H1 (cell line): ENCODE measurements around the gene CKLF. TPM values are rescaled to one million over a fixed set of nuclear protein-coding genes. Genes with fewer than 3 reads are reported as not detected.

Experiments used
- CTCF ChIA-PET: fragments of 300-600 bp; sonication (Branson Sonifier 250); formaldehyde crosslinking; loops from one replicate; lab custom pipeline; 2021; ENCODE audit not compliant: partially characterized antibody; lab: Charles Lee
- POLR2A ChIA-PET: fragments of 300-600 bp; sonication (Branson Sonifier 250); formaldehyde crosslinking; loops from one replicate; lab custom pipeline; 2021; ENCODE audit warnings: inconsistent platforms; ENCODE audit not compliant: partially characterized antibody; lab: Charles Lee
- DNase-seq, 2 experiments: peaks; one replicate each; pipeline versions ENCODE4 v3.0.0 to v3.0.0-alpha.2; 2010 to 2022; ENCODE audit warnings: low spot score in 2 of 2, low read depth in 1 of 2, mixed read lengths in 1 of 2
- FAIRE-seq: peaks from 2 replicates; lab custom pipeline; 2011; peaks lifted over from hg19 to GRCh38; lab: Jason Lieb, UNC
- H2AFZ ChIP-seq: 2 replicates; pipeline ENCODE4 v1.8.1; 2012; ENCODE audit warnings: low read length, inconsistent platforms
- H2AK5ac ChIP-seq: 2 replicates; pipeline ENCODE4 v1.6.1; 2013; ENCODE audit warnings: low read depth, low read length
- H2BK120ac ChIP-seq: replicated peaks from 2 replicates; pipeline ENCODE3; 2013; ENCODE audit warnings: low read depth, low read length, inconsistent platforms
- H2BK12ac ChIP-seq: 2 replicates; pipeline ENCODE4 v1.6.1; 2013; ENCODE audit warnings: low read depth, low read length
- H2BK15ac ChIP-seq: 2 replicates; pipeline ENCODE4 v1.6.1; 2013; ENCODE audit warnings: low read length
- H2BK20ac ChIP-seq: 2 replicates; pipeline ENCODE4 v1.6.1; 2013; ENCODE audit warnings: low read length
- H2BK5ac ChIP-seq: 2 replicates; pipeline ENCODE4 v1.6.1; 2013; ENCODE audit warnings: low read depth, low read length
- H3K14ac ChIP-seq: 2 replicates; pipeline ENCODE4 v1.6.1; 2013; ENCODE audit warnings: inconsistent platforms; ENCODE audit not compliant: insufficient read length
- H3K18ac ChIP-seq: 2 replicates; pipeline ENCODE4 v1.6.1; 2013; ENCODE audit warnings: low read length; ENCODE audit errors: extremely low read depth
- H3K23ac ChIP-seq: 2 replicates; pipeline ENCODE4 v1.6.1; 2013; ENCODE audit warnings: inconsistent platforms; ENCODE audit not compliant: insufficient read length
- H3K23me2 ChIP-seq: 2 replicates; pipeline ENCODE4 v1.6.1; 2013; ENCODE audit warnings: low read depth, low read length
- H3K27ac ChIP-seq: 2 replicates; pipeline ENCODE4 v1.6.1; 2011; ENCODE audit warnings: low read depth, low read length, inconsistent platforms
- H3K27me3 ChIP-seq, 4 experiments: replicated peaks in 1 of 4; 1 replicate in 1 of 4; 2 replicates in 3 of 4; pipeline versions ENCODE4 v1.6.1 to v1.8.1; 2011 to 2013; ENCODE audit warnings: low read length in 3 of 4, mild to moderate bottlenecking in 3 of 4, inconsistent platforms in 2 of 4, mixed read lengths in 2 of 4, moderate library complexity in 1 of 4; ENCODE audit not compliant: control insufficient read depth in 3 of 4, insufficient read depth in 3 of 4; ENCODE audit errors: extremely low read depth in 1 of 4
- H3K36me3 ChIP-seq, 4 experiments: 2 replicates each; pipeline versions ENCODE4 v1.6.1 to v1.8.1; 2011 to 2013; ENCODE audit warnings: mild to moderate bottlenecking in 4 of 4, low read length in 3 of 4, moderate library complexity in 2 of 4, control low read depth in 1 of 4, inconsistent platforms in 1 of 4; ENCODE audit not compliant: insufficient read depth in 4 of 4, control insufficient read depth in 2 of 4
- H3K4ac ChIP-seq: replicated peaks from 2 replicates; pipeline ENCODE3; 2013; ENCODE audit warnings: low read length, low read depth, mixed read lengths, inconsistent platforms; ENCODE audit not compliant: insufficient read length
- H3K4me1 ChIP-seq, 4 experiments: replicated peaks in 1 of 4; 1 replicate in 1 of 4; 2 replicates in 3 of 4; pipeline versions ENCODE4 v1.6.1 to v1.8.1; 2011 to 2013; ENCODE audit warnings: low read length in 3 of 4, inconsistent platforms in 2 of 4, mixed read lengths in 1 of 4; ENCODE audit not compliant: insufficient read depth in 4 of 4, control insufficient read depth in 3 of 4
- H3K4me2 ChIP-seq, 2 experiments: 2 replicates each; pipeline versions ENCODE4 v1.6.1 to v1.8.1; 2011 to 2013; ENCODE audit warnings: low read depth in 2 of 2, low read length in 2 of 2, control low read depth in 1 of 2, inconsistent platforms in 1 of 2, mild to moderate bottlenecking in 1 of 2; ENCODE audit not compliant: insufficient read depth in 1 of 2
- H3K4me3 ChIP-seq, 4 experiments: fragments of 200-600, 300-600 bp in 1 of 4; sonication (generic), shearing (Covaris generic), sonication (Bioruptor Twin) in 1 of 4; 2 replicates each; pipeline versions ENCODE4 v1.5.1 to v1.8.1; 2011 to 2016; ENCODE audit warnings: low read length in 4 of 4, low read depth in 3 of 4, control low read depth in 2 of 4, inconsistent platforms in 2 of 4, mild to moderate bottlenecking in 2 of 4, mixed read lengths in 1 of 4, moderate library complexity in 1 of 4; ENCODE audit not compliant: insufficient read depth in 2 of 4; ENCODE audit errors: extremely low read depth in 1 of 4
- H3K56ac ChIP-seq: replicated peaks from 2 replicates; pipeline ENCODE3; 2013; ENCODE audit warnings: low read depth, mild to moderate bottlenecking, mixed read lengths, low read length, inconsistent platforms; ENCODE audit not compliant: insufficient read length
- H3K79me1 ChIP-seq: 2 replicates; pipeline ENCODE4 v1.6.1; 2013; ENCODE audit warnings: low read depth, low read length, control low read depth
- H3K79me2 ChIP-seq, 2 experiments: 2 replicates each; pipeline versions ENCODE4 v1.6.1 to v1.8.1; 2012 to 2013; ENCODE audit warnings: low read length in 2 of 2, mild to moderate bottlenecking in 2 of 2, inconsistent platforms in 1 of 2; ENCODE audit not compliant: insufficient read depth in 2 of 2, control insufficient read depth in 1 of 2
- H3K9ac ChIP-seq, 4 experiments: replicated peaks in 1 of 4; 1 replicate in 1 of 4; 2 replicates in 3 of 4; pipeline versions ENCODE4 v1.6.1 to v1.8.1; 2011 to 2013; ENCODE audit warnings: low read depth in 3 of 4, low read length in 3 of 4, control low read depth in 2 of 4, mild to moderate bottlenecking in 2 of 4, moderate library complexity in 2 of 4, inconsistent platforms in 1 of 4; ENCODE audit errors: extremely low read depth in 1 of 4
- H3K9me3 ChIP-seq, 2 experiments: 2 replicates each; pipeline versions ENCODE4 v1.6.1 to v1.8.1; 2012 to 2013; ENCODE audit warnings: mild to moderate bottlenecking in 2 of 2, moderate library complexity in 2 of 2, control low read depth in 1 of 2, inconsistent platforms in 1 of 2, low read depth in 1 of 2, low read length in 1 of 2, mixed read lengths in 1 of 2; ENCODE audit not compliant: insufficient read depth in 2 of 2
- H4K20me1 ChIP-seq, 2 experiments: replicated peaks in 1 of 2; 2 replicates each; pipeline versions ENCODE3 to v1.8.1; 2011 to 2013; ENCODE audit warnings: inconsistent platforms in 2 of 2, low read length in 2 of 2, mild to moderate bottlenecking in 1 of 2; ENCODE audit not compliant: insufficient read depth in 2 of 2, control insufficient read depth in 1 of 2
- H4K5ac ChIP-seq: 2 replicates; pipeline ENCODE4 v1.6.1; 2013; ENCODE audit warnings: low read length, low read depth, mixed read lengths, inconsistent platforms; ENCODE audit not compliant: insufficient read length
- H4K8ac ChIP-seq: 2 replicates; pipeline ENCODE4 v1.8.0; 2013; ENCODE audit warnings: mild to moderate bottlenecking, moderate library complexity, low read length, inconsistent platforms; ENCODE audit not compliant: insufficient read depth; ENCODE audit errors: extremely low read depth
- H4K91ac ChIP-seq: replicated peaks from 2 replicates; pipeline ENCODE3; 2013; ENCODE audit warnings: low read length, mixed read lengths, inconsistent platforms; ENCODE audit not compliant: insufficient read length
- CBX5 ChIP-seq: fragments of 300-800, 300-1000 bp; sonication (generic); IDR thresholded peaks from 2 replicates; pipeline ENCODE4 v1.7.1; 2016; ENCODE audit warnings: antibody characterized with exemption, low read length, low read depth
- CEBPB ChIP-seq: IDR thresholded peaks from 2 replicates; pipeline ENCODE4 v1.6.1; 2012; ENCODE audit warnings: low read depth, low read length
- KDM5A ChIP-seq: fragments of 200-600 bp; IDR thresholded peaks from 2 replicates; pipeline ENCODE4 v1.7.1; 2012; ENCODE audit warnings: mild to moderate bottlenecking, low read length, inconsistent platforms, mixed read lengths
- NRF1 ChIP-seq: IDR thresholded peaks from 2 replicates; pipeline ENCODE4 v1.6.1; 2011; ENCODE audit warnings: mild to moderate bottlenecking, low read depth, low read length, improper control_type of control experiment
- RAD21 ChIP-seq, 2 experiments: IDR thresholded peaks in 1 of 2; conservative IDR thresholded peaks in 1 of 2; 2 replicates each; pipeline ENCODE4 v1.6.1; 2011; ENCODE audit warnings: low read depth in 2 of 2, low read length in 2 of 2, improper control_type of control experiment in 1 of 2, inconsistent platforms in 1 of 2, mild to moderate bottlenecking in 1 of 2, moderate library complexity in 1 of 2
- RFX5 ChIP-seq: IDR thresholded peaks from 2 replicates; pipeline ENCODE4 v1.6.1; 2011; ENCODE audit warnings: low read depth, low read length, improper control_type of control experiment, borderline replicate concordance
- SIRT6 ChIP-seq: IDR thresholded peaks from one replicate; pipeline ENCODE4 v1.7.1; 2012; ENCODE audit warnings: low read length, inconsistent platforms
- TEAD4 ChIP-seq: IDR thresholded peaks from 2 replicates; pipeline ENCODE4 v1.6.1; 2012; ENCODE audit warnings: low read depth, low read length, inconsistent platforms, mixed read lengths
- ZNF274 ChIP-seq: IDR thresholded peaks from 2 replicates; pipeline ENCODE4 v1.7.0; 2012; ENCODE audit warnings: low read length, borderline replicate concordance; ENCODE audit errors: extremely low read depth
- WGBS, 2 experiments: shearing (Covaris generic) in 1 of 2; methylation state at CpG; one replicate each; pipeline versions ENCODE4 v1.1.6 to v1.1.7; 2013 to 2015; ENCODE audit warnings: low lambda C conversion rate in 2 of 2, mixed read lengths in 2 of 2, inconsistent platforms in 1 of 2, low coverage in 1 of 2, missing lambda C conversion rate in 1 of 2; ENCODE audit not compliant: insufficient replicate concordance in 2 of 2, insufficient coverage in 1 of 2, insufficient read length in 1 of 2; ENCODE audit errors: extremely low coverage in 1 of 2, missing lambda C conversion rate in 1 of 2; 5-methylcytosine and 5-hydroxymethylcytosine counted together
- polyA plus RNA-seq, 7 experiments: library from polyadenylated mRNA; depleted of rRNA in 3 of 7; stranded (reverse) in 5 of 7; unstranded in 2 of 7; fragments of >200 nt in 5 of 7; fragments of 200-250 nt in 2 of 7; gene quantifications; 1 replicate in 5 of 7; 2 replicates in 1 of 7; 4 replicates in 1 of 7; pipeline versions ENCODE4 v1.2.1 to v1.2.3, GENCODE V29; 2011 to 2013; ENCODE audit warnings: missing spikeins in 2 of 7, mixed read lengths in 2 of 7
- total RNA-seq: library from RNA; stranded (reverse); fragmentation: NEBNext Ultra II Directional; extraction: Animal tissue kit (Norgen Biotek cat#: 25700); gene quantifications from 2 replicates; pipeline ENCODE4 v1.2.1, GENCODE V29; 2021
- TF ChIP-seq, protein P1 (sequence below): IDR thresholded peaks from 2 replicates; pipeline ENCODE4 v1.6.1; 2012; ENCODE audit warnings: low read length, inconsistent platforms

Gene CKLF
- total and polyA plus RNA-seq, 2 of the 8 experiments (the other 6 are each of a cell fraction or from before 2014, with no cell fraction given): 21.1 to 63.5 TPM

DNA sequence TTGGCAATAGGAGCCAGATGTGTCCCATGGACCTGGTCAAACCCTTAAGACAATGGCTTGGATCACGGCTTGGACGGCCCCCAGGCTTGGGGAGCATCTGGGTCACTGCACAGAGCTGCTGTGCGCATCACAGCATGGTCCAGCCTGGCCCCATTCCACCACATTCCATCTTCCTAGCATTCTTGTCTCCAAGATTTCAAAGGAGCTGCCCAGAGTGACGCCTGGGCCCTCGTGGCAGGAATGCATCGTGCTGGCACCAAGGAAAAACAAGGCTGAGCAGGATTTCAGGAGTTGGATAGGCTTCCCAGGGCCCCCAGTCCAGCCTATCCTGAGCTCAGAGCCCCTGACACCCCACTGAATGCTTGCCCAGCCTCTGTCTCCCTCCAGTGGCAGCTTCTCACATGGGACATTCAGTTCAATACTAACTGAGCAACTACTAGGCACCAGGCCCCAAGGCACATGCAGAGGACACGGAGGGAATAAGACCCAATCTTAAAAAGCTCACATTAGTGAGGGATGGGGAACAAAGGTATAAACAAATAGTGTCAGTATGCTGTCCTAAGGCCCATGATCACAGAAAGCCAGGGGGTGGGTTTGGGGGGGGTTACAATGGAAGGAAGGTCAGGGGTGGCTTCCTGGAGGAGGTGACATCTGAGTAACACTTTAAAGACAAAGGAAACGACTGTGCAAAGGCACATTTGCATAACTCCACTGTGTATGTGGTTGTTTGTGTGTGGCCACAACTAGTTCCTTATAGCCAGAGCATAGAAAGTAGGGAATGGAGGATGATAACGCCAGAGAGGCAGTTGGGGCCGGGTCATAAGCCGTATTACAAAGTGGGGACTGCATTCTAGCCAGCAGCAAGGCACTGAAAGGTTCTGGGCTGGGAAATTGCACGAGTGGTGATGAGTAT lies 36.5 kb upstream of the CKLF start:
- Histone ChIP-seq H3K9ac (no peak overlapping the region), H2BK20ac (no peak overlapping the region; the same call in 1 of the 2 replicates), H3K23ac (no peak overlapping the region), H3K4me2 (no peak overlapping the region), H3K4ac (no peak overlapping the region), H2BK5ac (no peak overlapping the region), H4K5ac (no peak overlapping the region), H3K27me3 (no peaks in the 10 kb centered on the region), H4K91ac (peak overlapping the region; percentile 62), H4K20me1 (no peaks in the 10 kb centered on the region), H3K14ac (no peak overlapping the region), H4K8ac (no peak overlapping the region), H2BK120ac (no peak overlapping the region), H3K27ac (no peak overlapping the region), H3K4me3 (no peak overlapping the region), H3K36me3 (no peaks in the 10 kb centered on the region), H2AFZ (no peak overlapping the region), H3K23me2 (no peaks in the 10 kb centered on the region), H3K18ac (no peak overlapping the region), H3K56ac (no peak overlapping the region), H2BK12ac (peak overlapping the region; percentile 75; the same call in 1 of the 2 replicates), H3K79me1 (no peaks in the 10 kb centered on the region), H3K9me3 (no peaks in the 10 kb centered on the region), H2BK15ac (peak overlapping the region; percentile 88; the same call in 1 of the 2 replicates), H3K4me1 (peaks cover 7 to 19% (median 9%) of the 10 kb centered on the region in 4 experiments; a peak in 6 of 7 replicates), H2AK5ac (no peak overlapping the region), H3K79me2 (no peaks in the 10 kb centered on the region)
- FAIRE-seq: no peak
- CTCF ChIA-PET: interaction anchor here (0.7 to 1.5 kb wide), 28 partner anchors 8 to 154 kb away, joined by 3 to 14 read pairs (median 4); no protein-coding TSS in a partner anchor
- POLR2A ChIA-PET: interaction anchor here (1.2 kb wide), 1 partner anchor 109 kb away, joined by 4 read pairs; no protein-coding TSS in a partner anchor
- 89% methylated on average over 12 of the region's 12 CpGs; no CpG with 5 or more reads in 1 of the 2 experiments for WGBS, 2 experiments
- peak; percentile 13 to 60 for DNase-seq
- TF ChIP-seq RFX5 (no peak), TEAD4 (peak; percentile 79; the same call in 1 of the 2 replicates), CEBPB (no peak), KDM5A (no peak), SIRT6 (no peak), ZNF274 (no peak), CBX5 (no peak), NRF1 (no peak), RAD21 (IDR thresholded peaks at IDR 0.05 in 1 of 2, conservative IDR thresholded peaks at IDR 0.05 in 1 of 2; ENCODE audit: low read depth in 2 of 2, low read length in 2 of 2) (peak; percentile 73 to 86)
- TF ChIP-seq, protein P1, sequence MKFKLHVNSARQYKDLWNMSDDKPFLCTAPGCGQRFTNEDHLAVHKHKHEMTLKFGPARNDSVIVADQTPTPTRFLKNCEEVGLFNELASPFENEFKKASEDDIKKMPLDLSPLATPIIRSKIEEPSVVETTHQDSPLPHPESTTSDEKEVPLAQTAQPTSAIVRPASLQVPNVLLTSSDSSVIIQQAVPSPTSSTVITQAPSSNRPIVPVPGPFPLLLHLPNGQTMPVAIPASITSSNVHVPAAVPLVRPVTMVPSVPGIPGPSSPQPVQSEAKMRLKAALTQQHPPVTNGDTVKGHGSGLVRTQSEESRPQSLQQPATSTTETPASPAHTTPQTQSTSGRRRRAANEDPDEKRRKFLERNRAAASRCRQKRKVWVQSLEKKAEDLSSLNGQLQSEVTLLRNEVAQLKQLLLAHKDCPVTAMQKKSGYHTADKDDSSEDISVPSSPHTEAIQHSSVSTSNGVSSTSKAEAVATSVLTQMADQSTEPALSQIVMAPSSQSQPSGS: no peak
